Measurements from ENCODE around the gene BNIP5.
"Not testable (repeated sequence)": the region's sequence is repeated elsewhere in the genome, so short reads cannot be mapped to it uniquely, and the experiment has no call there.

GRCh38 chr6:36338223-36338622, 1.5 kb upstream of the BNIP5 start:
- not testable (repeated sequence) for TF ChIP-seq NFE2L2 (IDR thresholded peaks at IDR 0.05; ENCODE audit: low read length); SATB2 (CRISPR knock-in tag; IDR thresholded peaks at IDR 0.05); ZNF12 (CRISPR knock-in tag; IDR thresholded peaks at IDR 0.05); SRF (IDR thresholded peaks at IDR 0.05; ENCODE audit: low read depth, low read length); POLR2A (IDR thresholded peaks at IDR 0.05; ENCODE audit: insufficient read depth in 1 of 2, low read depth in 2 of 2, low read length in 2 of 2); ZNF317 (CRISPR knock-in tag; IDR thresholded peaks at IDR 0.05); PHF8 (CRISPR knock-in tag; IDR thresholded peaks at IDR 0.05)
- TF ChIP-seq, protein P1, sequence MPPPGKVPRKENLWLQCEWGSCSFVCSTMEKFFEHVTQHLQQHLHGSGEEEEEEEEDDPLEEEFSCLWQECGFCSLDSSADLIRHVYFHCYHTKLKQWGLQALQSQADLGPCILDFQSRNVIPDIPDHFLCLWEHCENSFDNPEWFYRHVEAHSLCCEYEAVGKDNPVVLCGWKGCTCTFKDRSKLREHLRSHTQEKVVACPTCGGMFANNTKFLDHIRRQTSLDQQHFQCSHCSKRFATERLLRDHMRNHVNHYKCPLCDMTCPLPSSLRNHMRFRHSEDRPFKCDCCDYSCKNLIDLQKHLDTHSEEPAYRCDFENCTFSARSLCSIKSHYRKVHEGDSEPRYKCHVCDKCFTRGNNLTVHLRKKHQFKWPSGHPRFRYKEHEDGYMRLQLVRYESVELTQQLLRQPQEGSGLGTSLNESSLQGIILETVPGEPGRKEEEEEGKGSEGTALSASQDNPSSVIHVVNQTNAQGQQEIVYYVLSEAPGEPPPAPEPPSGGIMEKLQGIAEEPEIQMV (CRISPR knock-in tag; IDR thresholded peaks at IDR 0.05; ENCODE audit: low read depth) = not testable (repeated sequence)

All from HepG2 (cell line).